Skeletal muscle tissue (tissue), 4 donors: ENCODE measurements around the gene COL4A4. TPM values are rescaled to one million over a fixed set of nuclear protein-coding genes. Genes with fewer than 3 reads are reported as not detected.
A peak's percentile ranks its signal among the peaks of the same experiment; 100 is the strongest.
"Not testable (repeated sequence)": the region's sequence is repeated elsewhere in the genome, so short reads cannot be mapped to it uniquely, and the experiment has no call there.

Experiments
- H3K27ac ChIP-seq: one replicate; pipeline ENCODE4 v1.7.0; 2013; ENCODE audit warnings: mild to moderate bottlenecking, low read depth, low read length, inconsistent platforms
- H3K27me3 ChIP-seq, 3 donors: one replicate each; pipeline ENCODE4 v1.7.0; 2013; ENCODE audit warnings: low read length in 3 of 3; ENCODE audit not compliant: control insufficient read depth in 3 of 3, insufficient read depth in 3 of 3
- H3K36me3 ChIP-seq, 3 donors: one replicate each; pipeline ENCODE4 v1.7.0; 2013; ENCODE audit warnings: low read length in 3 of 3; ENCODE audit not compliant: control insufficient read depth in 3 of 3, insufficient read depth in 3 of 3
- H3K4me1 ChIP-seq, 3 donors: one replicate each; pipeline ENCODE4 v1.7.0; 2013; ENCODE audit warnings: low read length in 3 of 3, mild to moderate bottlenecking in 3 of 3; ENCODE audit not compliant: control insufficient read depth in 3 of 3, insufficient read depth in 3 of 3
- H3K4me3 ChIP-seq, 3 donors: one replicate each; pipeline ENCODE4 v1.7.0; 2013; ENCODE audit warnings: low read length in 3 of 3
- H3K9ac ChIP-seq, 3 donors: one replicate each; pipeline ENCODE4 v1.7.0; 2013; ENCODE audit warnings: low read length in 3 of 3, mild to moderate bottlenecking in 3 of 3, moderate library complexity in 2 of 3, low read depth in 1 of 3
- H3K9me3 ChIP-seq, 3 donors: one replicate each; pipeline ENCODE4 v1.7.0; 2013; ENCODE audit warnings: low read length in 3 of 3; ENCODE audit not compliant: control insufficient read depth in 3 of 3
- total RNA-seq: library from RNA; depleted of rRNA; stranded (reverse); fragments of >200 nt; gene quantifications from one replicate; pipeline ENCODE4 v1.2.3, GENCODE V29; 2014
- donor health status: Osteomylitis.

COL4A4 gene
- total RNA-seq, 1 donor from 2014 or later = under 0.01 TPM

GRCh38 chr2:227188292-227188691 lies 24.3 kb upstream of the COL4A4 start:
- Histone ChIP-seq H3K9me3 (no peaks in the 10 kb centered on the region), H3K9ac (peak overlapping the region; percentile 16 to 76 (median 40)), H3K36me3 (no peaks in the 10 kb centered on the region), H3K4me1 (peaks cover 28 to 50% (median 45%) of the 10 kb centered on the region in 3 donors), H3K27me3 (no peaks in the 10 kb centered on the region), H3K4me3 (peak overlapping the region in 1 of 3 donors; percentile 3), H3K27ac (peak overlapping the region; percentile 91)

- Histone ChIP-seq H3K9me3 (no peaks in the 10 kb centered on the region), H3K9ac (no peak overlapping the region), H3K27me3 (no peaks in the 10 kb centered on the region), H3K4me1 (peaks cover 28 to 44% (median 41%) of the 10 kb centered on the region in 3 donors), H3K4me3 (no peak overlapping the region), H3K27ac (peak overlapping the region; percentile 91), H3K36me3 (no peaks in the 10 kb centered on the region)
Measured at GRCh38 chr2:227186751-227187150, 22.7 kb upstream of the COL4A4 start.

DNA sequence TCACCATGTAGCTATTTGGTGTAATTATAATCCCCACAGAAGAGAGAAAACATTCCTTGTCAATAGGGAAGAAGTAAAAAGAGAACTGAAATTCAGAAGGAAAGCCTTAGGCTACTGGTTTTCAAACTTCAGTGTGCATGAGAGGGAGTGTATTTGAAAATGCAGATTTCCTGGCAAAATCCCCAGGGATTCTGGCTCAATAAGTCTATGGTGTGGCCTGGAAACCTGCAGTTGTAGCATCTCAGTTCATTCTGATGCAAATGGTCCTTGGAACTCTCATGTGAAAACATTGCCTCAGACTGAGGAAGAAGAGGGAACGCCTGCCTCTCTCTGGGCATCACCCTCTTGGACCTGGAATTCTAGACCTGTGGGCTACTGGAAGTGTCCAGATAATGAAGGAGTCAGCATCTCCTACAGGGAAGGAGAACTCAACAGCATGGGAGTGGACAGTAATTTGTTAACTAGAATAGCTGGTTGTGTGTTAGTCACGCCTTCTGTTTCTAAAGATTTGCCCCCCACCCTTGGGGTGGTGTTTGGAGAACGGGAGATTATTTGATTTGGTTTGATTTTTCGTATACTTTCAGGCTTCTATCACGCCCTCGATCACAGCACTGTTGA lies 21.7 kb upstream of the COL4A4 start:
- Histone ChIP-seq H3K27ac (peak overlapping the region; percentile 5), H3K4me1 (peaks cover 28 to 42% (median 40%) of the 10 kb centered on the region in 3 donors), H3K9ac (no peak overlapping the region), H3K9me3 (no peaks in the 10 kb centered on the region), H3K4me3 (no peak overlapping the region), H3K36me3 (no peaks in the 10 kb centered on the region), H3K27me3 (no peaks in the 10 kb centered on the region)

- H3K4me3 ChIP-seq = no peak overlapping the region
- no peaks in the 10 kb centered on the region for H3K36me3 ChIP-seq
- H3K9me3 ChIP-seq = no peaks in the 10 kb centered on the region
- no peak overlapping the region for H3K9ac ChIP-seq
- H3K4me1 ChIP-seq = peaks cover 23 to 40% (median 32%) of the 10 kb centered on the region in 3 donors
- no peak overlapping the region for H3K27ac ChIP-seq
- H3K27me3 ChIP-seq = no peaks in the 10 kb centered on the region
Measured at GRCh38 chr2:227183657-227184367, 19.8 kb upstream of the COL4A4 start.

DNA sequence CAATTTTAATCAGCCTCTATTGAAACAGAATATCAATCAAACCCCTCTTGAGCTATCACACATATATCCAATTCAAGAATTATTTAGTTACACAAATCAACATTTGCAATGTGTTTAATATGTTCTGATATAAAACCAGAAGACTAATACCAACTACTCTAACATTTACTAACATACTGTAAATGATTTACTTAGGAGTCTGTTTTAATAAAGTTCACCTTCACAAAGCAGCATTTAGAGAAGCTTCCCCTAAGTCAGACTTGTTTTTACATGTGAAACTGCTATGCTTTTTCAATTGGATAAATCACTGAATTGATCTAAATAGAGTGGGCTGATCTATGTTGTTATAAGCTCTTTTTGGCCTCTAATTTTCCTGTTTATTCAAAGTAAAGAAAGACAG lies 18.8 kb upstream of the COL4A4 start:
- no peak overlapping the region for H3K9ac ChIP-seq
- no peak overlapping the region for H3K27ac ChIP-seq
- H3K36me3 ChIP-seq = no peaks in the 10 kb centered on the region
- no peaks in the 10 kb centered on the region for H3K9me3 ChIP-seq
- no peak overlapping the region for H3K4me3 ChIP-seq
- H3K4me1 ChIP-seq = peaks cover 19 to 36% (median 23%) of the 10 kb centered on the region in 3 donors
- H3K27me3 ChIP-seq = no peaks in the 10 kb centered on the region

DNA sequence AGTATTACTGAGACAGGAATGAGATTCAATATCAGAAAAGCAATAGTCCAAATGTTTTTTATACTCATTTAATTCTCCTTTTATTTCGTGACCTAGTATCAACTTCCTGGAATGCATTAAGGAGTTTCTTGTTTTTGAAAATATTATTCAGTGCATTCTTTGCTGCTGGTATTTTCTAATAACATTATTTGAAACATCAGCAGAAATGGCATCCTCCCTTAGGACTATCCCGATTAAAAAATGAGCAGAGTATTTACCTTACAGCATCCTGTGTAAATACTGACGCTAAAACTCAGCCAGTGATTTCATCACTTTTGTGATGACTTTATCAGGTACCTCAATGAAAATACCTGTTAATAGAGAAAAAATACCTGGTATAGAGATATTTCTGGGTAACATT lies 16.8 kb upstream of the COL4A4 start:
- Histone ChIP-seq H3K4me1 (peaks cover 10 to 16% (median 13%) of the 10 kb centered on the region in 3 donors), H3K36me3 (no peaks in the 10 kb centered on the region), H3K9me3 (no peaks in the 10 kb centered on the region), H3K4me3 (peak overlapping the region in 1 of 3 donors; percentile 1), H3K27me3 (no peaks in the 10 kb centered on the region), H3K27ac (peak overlapping the region; percentile 67), H3K9ac (peak overlapping the region in 2 of 3 donors; percentile 51 to 77)

DNA sequence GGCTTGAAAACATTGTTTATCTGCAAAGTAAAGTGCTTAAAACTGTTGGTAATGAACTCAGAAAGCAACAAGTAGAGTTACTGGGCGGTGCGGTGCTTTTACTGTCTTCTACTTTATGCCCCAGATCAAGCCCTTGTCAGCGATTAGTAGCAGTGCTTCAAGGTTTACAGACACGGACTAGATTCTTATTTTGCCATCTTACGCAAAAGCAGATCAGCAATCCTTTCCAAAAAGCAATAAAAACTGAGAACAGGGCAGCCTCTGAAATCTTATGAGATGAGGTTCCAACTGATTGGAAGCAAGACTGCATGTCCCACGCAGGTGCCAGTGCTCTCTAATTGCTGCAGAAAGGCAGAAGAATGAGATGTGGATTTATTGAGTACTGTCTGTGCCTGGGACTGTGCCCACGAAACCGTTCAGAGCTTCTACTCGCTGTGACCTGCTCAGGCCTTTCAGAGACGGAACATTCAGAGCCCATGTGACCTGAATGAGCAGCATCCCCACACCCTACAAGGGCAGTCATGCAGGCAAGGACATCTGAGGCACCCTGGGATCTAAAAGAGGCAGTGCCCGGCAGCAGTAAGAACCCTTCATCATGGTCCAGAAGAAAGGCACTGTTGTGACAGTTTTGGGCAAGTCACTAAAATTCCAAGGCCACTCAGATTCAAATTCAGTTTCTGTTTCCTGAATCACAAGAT lies 16.1 kb upstream of the COL4A4 start:
- Histone ChIP-seq H3K4me1 (peaks cover 9 to 14% (median 11%) of the 10 kb centered on the region in 3 donors), H3K9me3 (no peaks in the 10 kb centered on the region), H3K36me3 (no peaks in the 10 kb centered on the region)

GRCh38 chr2:227177592-227178336 lies 13.8 kb upstream of the COL4A4 start:
- no peak overlapping the region for H3K27ac ChIP-seq
- no peaks in the 10 kb centered on the region for H3K36me3 ChIP-seq
- no peak overlapping the region for H3K4me3 ChIP-seq
- no peak overlapping the region for H3K9ac ChIP-seq
- H3K27me3 ChIP-seq = no peaks in the 10 kb centered on the region
- H3K9me3 ChIP-seq = no peaks in the 10 kb centered on the region
- H3K4me1 ChIP-seq = peaks cover 8 to 14% (median 10%) of the 10 kb centered on the region in 3 donors

More for the DNA sequence above, 16.1 kb upstream of the COL4A4 start:
- Histone ChIP-seq H3K27ac (peak overlapping the region; percentile 67), H3K9ac (peak overlapping the region; percentile 51 to 77 (median 59)), H3K27me3 (no peaks in the 10 kb centered on the region), H3K4me3 (peak overlapping the region in 2 of 3 donors; percentile 49 to 52)

GRCh38 chr2:227171779-227172178 lies 7.8 kb upstream of the COL4A4 start:
- not testable (repeated sequence) for H3K9me3 ChIP-seq, H3K9ac ChIP-seq, H3K27me3 ChIP-seq, H3K27ac ChIP-seq, H3K36me3 ChIP-seq, H3K4me3 ChIP-seq
- peaks cover 5 to 10% (median 6%) of the 10 kb centered on the region in 3 donors for H3K4me1 ChIP-seq
